CD4-positive, alpha-beta memory T cell (primary cell): ENCODE results near the gene RNASE7. TPM values are rescaled to one million over a fixed set of nuclear protein-coding genes. Genes with fewer than 3 reads are reported as not detected.

ENCODE experiments used
- microRNA-seq: library from miRNA; unstranded; fragments of <30 nt; microRNA quantifications from one replicate; pipeline ENCODE4 v1.2.0, GENCODE V29; 2021; ENCODE audit warnings: borderline replicate concordance, borderline number of aligned reads, borderline microRNAs expressed, mixed read lengths
- polyA plus RNA-seq, 2 donors: library from polyadenylated mRNA; unstranded; fragments of 300-500 nt; fragmentation: Illumina TruSeq; gene quantifications; one replicate each; pipeline ENCODE4 v1.2.3, GENCODE V29; 2021
- total RNA-seq, 2 experiments: library from RNA; stranded (reverse); gene quantifications; one replicate each; pipeline ENCODE4 v1.2.3, GENCODE V29; 2021

Gene RNASE7
- total and polyA plus RNA-seq, 4 experiments from 2014 or later: not detected

Small RNA genes lying within 50 kb of the gene (microRNA-seq; reads per million reads assigned to microRNA genes)
- not detected for gene MIR6717

Other genes with a start within 250 kb of the RNASE7 start
- 1 to 10 TPM; 4.9 to 5.3 TPM for gene RNASE1, start 239.5 kb upstream of the RNASE7 start, total RNA-seq
- gene RNASE1, start 239.5 kb upstream of the RNASE7 start, polyA plus RNA-seq: not detected
- gene RNASE3, start 151.0 kb upstream of the RNASE7 start, total RNA-seq: not detected
- gene RNASE3, start 151.0 kb upstream of the RNASE7 start, polyA plus RNA-seq: not detected
- not detected for gene RNASE2, start 86.9 kb upstream of the RNASE7 start, total RNA-seq
- not detected for gene RNASE2, start 86.9 kb upstream of the RNASE7 start, polyA plus RNA-seq
- 100 to 1,000 TPM; 119 to 125 TPM for gene METTL17, start 52.4 kb upstream of the RNASE7 start, total RNA-seq
- gene METTL17, start 52.4 kb upstream of the RNASE7 start, polyA plus RNA-seq: 10 to 100 TPM; 36.9 to 42.0 TPM
- under 1 TPM in 1 of 2 experiments, not detected in 1; 0.67 TPM for gene SLC39A2, start 43.1 kb upstream of the RNASE7 start, total RNA-seq
- gene SLC39A2, start 43.1 kb upstream of the RNASE7 start, polyA plus RNA-seq: not detected
- gene NDRG2, start 17.3 kb upstream of the RNASE7 start, total RNA-seq: 10 to 100 TPM; 31.9 to 32.4 TPM
- gene NDRG2, start 17.3 kb upstream of the RNASE7 start, polyA plus RNA-seq: 10 to 100 TPM; 26.9 to 34.5 TPM
- not detected for gene TPPP2, start 12.1 kb upstream of the RNASE7 start, total RNA-seq
- not detected for gene TPPP2, start 12.1 kb upstream of the RNASE7 start, polyA plus RNA-seq
- gene RNASE13, start 7.6 kb upstream of the RNASE7 start, total RNA-seq: not detected
- not detected for gene RNASE13, start 7.6 kb upstream of the RNASE7 start, polyA plus RNA-seq
- not detected for gene RNASE8, start 15.5 kb downstream of the RNASE7 start, total RNA-seq
- not detected for gene RNASE8, start 15.5 kb downstream of the RNASE7 start, polyA plus RNA-seq
- gene ARHGEF40, start 27.9 kb downstream of the RNASE7 start, total RNA-seq: under 1 TPM; 0.42 to 0.49 TPM
- gene ARHGEF40, start 27.9 kb downstream of the RNASE7 start, polyA plus RNA-seq: under 1 TPM; 0.52 to 0.66 TPM
- gene ZNF219, start 56.3 kb downstream of the RNASE7 start, total RNA-seq: 1 to 10 TPM; 7.6 to 8.0 TPM
- gene ZNF219, start 56.3 kb downstream of the RNASE7 start, polyA plus RNA-seq: 1 to 10 TPM in 1 of 2 donors, under 1 TPM in 1; 0.80 to 3.0 TPM
- gene TMEM253, start 58.7 kb downstream of the RNASE7 start, total RNA-seq: not detected
- gene TMEM253, start 58.7 kb downstream of the RNASE7 start, polyA plus RNA-seq: not detected
- not detected for gene OR5AU1, start 113.7 kb downstream of the RNASE7 start, total RNA-seq
- gene OR5AU1, start 113.7 kb downstream of the RNASE7 start, polyA plus RNA-seq: not detected
- gene HNRNPC, start 227.1 kb downstream of the RNASE7 start, total RNA-seq: 100 to 1,000 TPM; 538 to 539 TPM
- gene HNRNPC, start 227.1 kb downstream of the RNASE7 start, polyA plus RNA-seq: 1,000 to 10,000 TPM in 1 of 2 donors, 100 to 1,000 TPM in 1; 705 to 1,178 TPM
- gene RPGRIP1, start 237.7 kb downstream of the RNASE7 start, total RNA-seq: under 1 TPM in 1 of 2 experiments, not detected in 1; 0.47 TPM
- gene RPGRIP1, start 237.7 kb downstream of the RNASE7 start, polyA plus RNA-seq: not detected